ENCODE results near the gene CREB5.

The CREB5 gene

GRCh38 chr7:28484606-28484935, 72.3 kb downstream of the CREB5 start:
- H3K4me3 ChIP-seq (replicated peaks; ENCODE audit: low read depth, low read length): no peak overlapping the region
- TF ChIP-seq CTCF (IDR thresholded peaks at IDR 0.05; ENCODE audit: low read depth, low read length, missing control alignments): no peak
- DNase-seq (ENCODE audit: extremely low read depth, low read depth): no peak

DNA sequence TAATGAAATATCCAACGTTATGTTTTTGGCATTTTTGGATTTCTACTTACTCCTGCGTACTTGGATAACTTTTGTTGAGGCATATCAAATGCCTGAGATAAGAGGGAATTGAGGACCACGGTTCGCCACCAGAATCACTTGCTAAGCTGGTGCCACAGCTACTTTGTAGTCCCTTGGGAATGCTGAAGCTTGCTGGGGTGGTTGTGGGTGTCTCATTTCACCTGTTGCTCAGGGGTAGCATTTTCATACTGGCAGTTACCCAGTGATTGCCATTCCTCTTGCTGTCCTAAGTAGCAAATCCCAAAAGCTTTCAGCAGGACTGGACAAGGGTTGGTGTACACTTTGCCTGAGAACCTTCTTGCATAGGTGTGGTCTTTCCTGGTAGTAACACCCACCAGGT, 75.2 kb downstream of the CREB5 start:
- no peak for TF ChIP-seq CTCF (IDR thresholded peaks at IDR 0.05; ENCODE audit: low read depth, low read length, missing control alignments)
- H3K4me3 ChIP-seq (replicated peaks; ENCODE audit: low read depth, low read length): no peak overlapping the region
- DNase-seq (ENCODE audit: extremely low read depth, low read depth): no peak

DNA sequence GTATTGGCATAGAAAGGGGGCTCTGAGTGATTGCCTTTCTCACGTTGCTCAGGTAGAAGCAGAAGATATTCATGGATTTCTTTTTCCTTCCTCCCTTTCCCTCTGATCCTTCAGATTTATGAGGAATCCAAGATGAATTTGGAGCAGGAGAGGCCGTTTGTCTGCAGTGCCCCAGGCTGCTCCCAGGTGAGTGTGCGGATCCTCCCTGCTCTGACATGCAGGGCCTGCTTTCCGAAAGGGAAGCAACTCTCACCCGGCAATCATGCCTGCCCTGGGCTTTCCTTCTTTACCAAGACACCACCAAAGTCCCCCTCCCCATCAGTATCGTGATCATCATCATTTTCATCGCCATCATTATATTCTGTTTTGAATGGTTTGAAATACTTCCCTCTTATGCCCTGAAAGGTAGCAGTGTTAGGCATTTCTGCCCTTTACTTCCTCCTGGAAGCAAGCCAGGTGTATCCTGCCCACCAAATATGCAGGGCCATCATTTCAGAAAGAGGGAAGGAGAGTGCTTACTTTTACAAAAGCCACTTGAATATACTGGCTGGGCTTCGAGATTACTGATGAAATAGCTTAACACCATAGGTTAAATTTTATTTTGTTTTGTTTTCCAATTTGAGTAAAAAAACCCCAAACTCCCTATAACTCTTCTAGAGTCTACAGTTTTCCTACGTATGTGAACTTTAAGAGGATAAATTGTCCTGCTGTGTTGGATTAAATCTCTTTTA, 75.9 kb downstream of the CREB5 start:
- no peak for DNase-seq (ENCODE audit: extremely low read depth, low read depth)
- no peak for TF ChIP-seq CTCF (IDR thresholded peaks at IDR 0.05; ENCODE audit: low read depth, low read length, missing control alignments)
- no peak overlapping the region for H3K4me3 ChIP-seq (replicated peaks; ENCODE audit: low read depth, low read length)

- no peak for TF ChIP-seq CTCF (IDR thresholded peaks at IDR 0.05; ENCODE audit: low read depth, low read length, missing control alignments)
- DNase-seq (ENCODE audit: extremely low read depth, low read depth): no peak
- H3K4me3 ChIP-seq (replicated peaks; ENCODE audit: low read depth, low read length): no peak overlapping the region
Observed at GRCh38 chr7:28490831-28491230, 78.5 kb downstream of the CREB5 start.

DNA sequence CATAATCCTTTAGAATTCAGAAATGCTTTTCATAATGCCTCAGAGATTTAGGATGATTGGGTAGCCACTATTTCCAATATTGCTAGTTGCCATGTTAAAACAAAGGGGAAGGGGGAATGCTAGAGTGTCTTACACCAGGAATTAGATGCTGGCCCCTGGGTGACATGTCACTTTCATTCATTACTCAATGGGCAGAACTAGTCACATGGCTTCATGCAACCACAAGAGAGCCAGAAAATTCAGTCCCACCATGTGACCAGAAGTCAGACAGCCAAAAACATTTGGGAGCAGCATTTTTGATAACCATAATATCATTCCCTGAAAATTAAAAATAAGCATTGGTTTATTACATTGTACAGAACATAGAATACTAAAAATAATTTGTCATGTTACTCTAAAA, 81.2 kb downstream of the CREB5 start:
- no peak for TF ChIP-seq CTCF (IDR thresholded peaks at IDR 0.05; ENCODE audit: low read depth, low read length, missing control alignments)
- no peak overlapping the region for H3K4me3 ChIP-seq (replicated peaks; ENCODE audit: low read depth, low read length)
- DNase-seq (ENCODE audit: extremely low read depth, low read depth): no peak

GRCh38 chr7:28497009-28497408, 84.7 kb downstream of the CREB5 start:
- DNase-seq (ENCODE audit: extremely low read depth, low read depth): no peak
- TF ChIP-seq CTCF (IDR thresholded peaks at IDR 0.05; ENCODE audit: low read depth, low read length, missing control alignments): no peak
- no peak overlapping the region for H3K4me3 ChIP-seq (replicated peaks; ENCODE audit: low read depth, low read length)

DNA sequence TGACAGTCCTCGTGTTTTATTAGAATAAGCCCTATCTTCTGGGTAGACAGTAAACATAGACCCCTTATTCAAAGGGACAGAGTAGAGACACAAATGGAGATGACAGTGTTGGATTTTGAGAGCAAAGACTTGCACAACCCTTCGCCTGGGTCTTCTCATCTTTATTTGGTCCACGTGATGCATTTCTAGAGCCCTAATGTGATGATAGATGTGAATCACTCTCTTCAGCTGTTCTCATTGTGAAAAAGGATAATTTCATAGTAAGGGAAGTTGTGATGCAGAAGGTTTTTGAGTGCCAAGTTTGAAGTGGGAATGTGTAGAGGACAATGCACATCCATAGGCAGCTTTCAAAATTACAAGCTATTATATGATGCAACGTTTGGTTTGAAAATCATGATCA, 86.3 kb downstream of the CREB5 start:
- H3K4me3 ChIP-seq (replicated peaks; ENCODE audit: low read depth, low read length): no peak overlapping the region
- no peak for DNase-seq (ENCODE audit: extremely low read depth, low read depth)
- no peak for TF ChIP-seq CTCF (IDR thresholded peaks at IDR 0.05; ENCODE audit: low read depth, low read length, missing control alignments)

Data from HFF-Myc (cell line).